ENCODE results near the gene WDR5. TPM values are rescaled to one million over a fixed set of nuclear protein-coding genes. Genes with fewer than 3 reads are reported as not detected.

The WDR5 gene
- total and polyA plus RNA-seq, 5 donors from 2014 or later = 11.4 to 19.3 (median 17.8) TPM

DNA sequence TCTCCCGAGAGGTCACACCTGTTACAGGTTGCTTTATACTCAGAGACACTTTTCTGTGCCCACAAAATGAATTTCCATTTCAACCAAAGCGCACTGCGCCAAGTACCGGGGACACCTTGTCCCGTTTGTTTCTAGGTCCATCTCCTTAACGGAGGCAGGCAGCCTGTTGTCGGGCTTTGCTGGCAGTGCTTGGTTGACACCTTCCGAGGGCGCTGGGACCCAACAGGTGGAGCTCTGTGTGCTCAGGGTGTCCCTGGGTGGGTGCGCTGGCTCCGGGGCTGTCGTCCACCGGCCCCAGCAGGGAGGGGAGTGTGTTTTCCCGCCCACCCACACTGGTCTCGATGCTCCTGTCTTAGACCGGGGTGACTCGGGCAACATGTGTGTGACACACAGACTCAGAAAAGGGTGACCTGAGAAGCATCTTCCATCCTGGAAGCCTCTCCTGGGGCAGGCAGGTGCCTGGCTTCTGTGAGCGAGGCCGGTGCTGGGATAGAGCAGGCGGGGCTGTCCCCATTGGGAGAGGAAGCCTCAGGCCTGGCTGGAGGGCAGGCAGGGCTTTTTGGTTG lies 20.0 kb downstream of the WDR5 start:
- Histone ChIP-seq H3K27me3 (ENCODE audit: control insufficient read depth, insufficient read depth, low read length) (no peaks in the 10 kb centered on the region), H3K4me1 (ENCODE audit: control insufficient read depth, insufficient read depth, low read length, poor library complexity, severe bottlenecking) (no peaks in the 10 kb centered on the region), H3K4me3 (ENCODE audit: low read depth, low read length) (no peak overlapping the region), H3K36me3 (ENCODE audit: control insufficient read depth, insufficient read depth, low read length) (peaks cover 54% of the 10 kb centered on the region), H3K9me3 (ENCODE audit: control insufficient read depth in 2 of 2, low read length in 2 of 2) (no peaks in the 10 kb centered on the region), H3K27ac (ENCODE audit: insufficient read depth, low read length, poor library complexity, severe bottlenecking) (no peak overlapping the region)
- H3K4me1 Mint-ChIP-seq = peaks cover 0 to under 1% (median 0%) of the 10 kb centered on the region in 4 donors
- H3K36me3 Mint-ChIP-seq = peaks cover 22% of the 10 kb centered on the region
- ATAC-seq (ENCODE audit: low read depth in 2 of 2) (no peak), DNase-seq (no peak)
- no peaks in the 10 kb centered on the region for H3K9me3 Mint-ChIP-seq
- H3K4me3 Mint-ChIP-seq = no peak overlapping the region
- no peak overlapping the region for H3K27ac Mint-ChIP-seq
- no peaks in the 10 kb centered on the region for H3K27me3 Mint-ChIP-seq

DNA sequence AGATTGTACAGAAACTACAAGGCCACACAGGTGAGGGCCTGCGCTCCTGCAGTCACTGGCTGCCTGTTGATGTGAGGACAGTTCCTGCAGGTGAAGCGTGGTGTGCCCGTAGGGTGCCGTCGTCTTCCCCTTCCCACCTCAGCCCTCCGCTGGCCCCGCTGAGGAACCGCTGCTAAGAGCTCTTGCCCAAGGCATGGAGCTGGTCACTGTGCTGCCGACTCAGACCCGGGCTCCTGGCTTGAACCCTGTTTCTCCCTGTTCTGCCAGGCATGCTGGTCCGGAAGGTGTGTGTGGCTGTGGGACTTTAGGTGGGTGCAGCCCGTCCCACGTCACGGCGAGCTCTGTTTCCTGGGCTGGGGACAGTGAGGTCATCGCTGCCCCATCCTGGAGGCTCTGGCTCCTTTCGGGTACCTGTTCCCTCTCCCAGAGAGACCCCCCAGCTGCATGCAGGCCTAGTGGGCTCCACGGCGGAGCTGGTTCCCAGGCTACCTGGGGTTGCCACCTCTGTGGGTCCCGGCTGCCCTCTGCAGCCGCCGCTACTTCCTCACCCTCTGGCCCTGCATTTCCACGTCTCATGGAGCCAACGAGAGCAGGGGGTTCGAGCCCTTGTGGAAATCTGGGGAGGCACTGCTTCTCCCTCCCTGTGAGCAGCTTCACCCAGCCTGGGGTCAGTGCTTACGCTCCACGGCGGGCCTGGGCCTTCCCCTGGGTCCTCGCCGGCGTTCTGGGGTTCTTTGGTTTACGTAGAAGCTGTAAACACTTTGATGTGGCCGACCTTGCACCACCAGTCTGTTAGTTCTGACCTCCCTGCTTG lies 20.9 kb downstream of the WDR5 start:
- Mint-ChIP-seq H3K27ac (no peak overlapping the region), H3K36me3 (peaks cover 16% of the 10 kb centered on the region), H3K4me1 (no peaks in the 10 kb centered on the region), H3K27me3 (no peaks in the 10 kb centered on the region), H3K4me3 (no peak overlapping the region), H3K9me3 (no peaks in the 10 kb centered on the region)
- Histone ChIP-seq H3K4me1 (ENCODE audit: control insufficient read depth, insufficient read depth, low read length, poor library complexity, severe bottlenecking) (no peaks in the 10 kb centered on the region), H3K4me3 (ENCODE audit: low read depth, low read length) (no peak overlapping the region), H3K27me3 (ENCODE audit: control insufficient read depth, insufficient read depth, low read length) (no peaks in the 10 kb centered on the region), H3K27ac (ENCODE audit: insufficient read depth, low read length, poor library complexity, severe bottlenecking) (no peak overlapping the region), H3K9me3 (ENCODE audit: control insufficient read depth in 2 of 2, low read length in 2 of 2) (no peaks in the 10 kb centered on the region), H3K36me3 (ENCODE audit: control insufficient read depth, insufficient read depth, low read length) (peaks cover 48% of the 10 kb centered on the region)
- ATAC-seq (ENCODE audit: low read depth in 2 of 2) = no peak
- DNase-seq = no peak

DNA sequence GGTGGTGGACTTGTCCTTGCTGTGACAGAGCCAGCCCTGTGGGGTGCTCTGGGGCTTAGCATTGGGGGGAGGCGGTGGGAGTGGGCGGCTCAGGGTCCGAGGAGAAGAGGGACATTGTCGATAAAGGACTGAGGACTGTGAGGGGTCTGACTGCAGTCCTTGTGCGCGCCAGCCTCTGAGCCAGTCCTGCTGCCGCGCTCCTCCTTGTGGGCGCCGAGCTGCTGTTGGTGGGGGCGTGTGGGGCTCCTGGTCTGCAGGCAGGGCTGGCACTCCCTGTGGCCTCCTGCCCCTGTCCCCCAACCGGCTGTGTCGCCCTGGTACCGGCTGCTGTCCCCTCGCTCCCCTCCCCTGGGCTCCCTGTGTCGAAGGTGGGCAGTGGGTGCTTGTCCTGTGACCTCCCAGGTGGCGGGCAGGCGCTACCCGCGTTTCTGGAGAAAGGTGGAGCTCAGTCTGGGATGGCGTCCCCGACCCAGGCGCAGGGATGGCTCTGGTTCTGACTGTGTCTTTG lies 21.6 kb downstream of the WDR5 start:
- Histone ChIP-seq H3K4me3 (ENCODE audit: low read depth, low read length) (no peak overlapping the region), H3K9me3 (ENCODE audit: control insufficient read depth in 2 of 2, low read length in 2 of 2) (no peaks in the 10 kb centered on the region), H3K36me3 (ENCODE audit: control insufficient read depth, insufficient read depth, low read length) (peaks cover 48% of the 10 kb centered on the region), H3K4me1 (ENCODE audit: control insufficient read depth, insufficient read depth, low read length, poor library complexity, severe bottlenecking) (no peaks in the 10 kb centered on the region), H3K27ac (ENCODE audit: insufficient read depth, low read length, poor library complexity, severe bottlenecking) (no peak overlapping the region), H3K27me3 (ENCODE audit: control insufficient read depth, insufficient read depth, low read length) (no peaks in the 10 kb centered on the region)
- Mint-ChIP-seq H3K4me3 (no peak overlapping the region), H3K36me3 (peaks cover 16% of the 10 kb centered on the region), H3K27me3 (no peaks in the 10 kb centered on the region), H3K9me3 (no peaks in the 10 kb centered on the region), H3K27ac (no peak overlapping the region), H3K4me1 (peaks cover 0 to 6% (median 0%) of the 10 kb centered on the region in 4 donors)
- no peak for ATAC-seq (ENCODE audit: low read depth in 2 of 2)
- no peak for DNase-seq

DNA sequence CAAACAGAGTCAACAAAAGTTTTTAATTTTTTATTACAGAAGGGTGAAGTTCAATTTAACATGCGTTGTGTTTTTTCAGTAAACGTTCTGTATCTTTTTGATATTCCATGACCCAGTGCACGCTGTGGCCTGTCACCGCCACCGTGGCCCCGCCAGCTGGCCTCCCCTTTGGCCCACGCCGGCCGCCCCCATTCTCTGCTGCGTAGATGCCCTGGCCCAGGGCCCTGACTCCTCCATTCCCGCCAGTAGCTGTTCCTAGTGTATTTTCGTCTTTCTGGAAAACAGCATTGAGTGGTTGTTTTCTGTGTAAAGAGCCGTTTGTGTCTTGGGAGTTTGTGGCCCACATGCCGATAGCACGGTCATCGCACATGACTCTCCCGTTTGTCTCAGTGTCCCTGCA lies 22.4 kb downstream of the WDR5 start:
- Histone ChIP-seq H3K27ac (ENCODE audit: insufficient read depth, low read length, poor library complexity, severe bottlenecking) (no peak overlapping the region), H3K36me3 (ENCODE audit: control insufficient read depth, insufficient read depth, low read length) (peaks cover 42% of the 10 kb centered on the region), H3K4me1 (ENCODE audit: control insufficient read depth, insufficient read depth, low read length, poor library complexity, severe bottlenecking) (peaks cover 7% of the 10 kb centered on the region), H3K9me3 (ENCODE audit: control insufficient read depth in 2 of 2, low read length in 2 of 2) (no peaks in the 10 kb centered on the region), H3K4me3 (ENCODE audit: low read depth, low read length) (no peak overlapping the region), H3K27me3 (ENCODE audit: control insufficient read depth, insufficient read depth, low read length) (no peaks in the 10 kb centered on the region)
- Mint-ChIP-seq H3K4me1 (peaks cover 0 to 9% (median 0%) of the 10 kb centered on the region in 4 donors), H3K27me3 (no peaks in the 10 kb centered on the region), H3K27ac (no peak overlapping the region), H3K9me3 (no peaks in the 10 kb centered on the region), H3K36me3 (peaks cover 16% of the 10 kb centered on the region), H3K4me3 (peak overlapping the region in 1 of 4 donors; percentile 0)
- ATAC-seq (ENCODE audit: low read depth in 2 of 2) = no peak
- DNase-seq = no peak

DNA sequence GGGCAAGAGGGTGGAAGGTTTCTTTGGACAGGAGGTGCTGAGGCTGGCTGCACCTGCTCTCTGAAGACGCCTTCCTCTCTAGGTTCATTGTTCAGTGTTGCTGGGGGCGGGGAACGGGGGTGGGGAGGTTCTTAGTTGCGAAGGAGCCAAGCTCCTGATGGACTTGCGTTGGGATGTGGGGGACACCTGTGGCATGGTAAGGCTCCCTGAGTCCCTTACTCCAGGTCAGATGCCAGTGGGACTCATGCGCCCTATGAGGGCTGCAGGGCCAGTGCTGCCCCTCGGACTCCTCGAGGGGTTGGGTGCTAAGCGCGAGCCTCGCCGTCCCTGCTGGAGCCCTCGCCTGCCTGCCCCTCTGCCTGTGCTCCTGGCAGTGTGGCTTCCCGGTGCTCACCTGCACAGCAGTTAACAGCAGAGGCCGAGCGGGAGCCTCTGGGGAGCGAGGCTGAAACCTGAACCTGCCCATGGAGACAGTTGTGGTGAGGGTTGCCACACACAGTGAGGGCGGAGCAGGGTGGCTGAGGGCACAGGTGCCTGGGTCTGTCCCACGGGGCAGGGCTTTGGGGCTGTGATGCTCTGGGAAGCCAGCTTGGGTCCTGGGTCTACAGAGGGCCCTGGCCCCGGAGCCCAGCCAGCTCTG lies 23.0 kb downstream of the WDR5 start:
- DNase-seq (no peak), ATAC-seq (ENCODE audit: low read depth in 2 of 2) (no peak)
- Histone ChIP-seq H3K27me3 (ENCODE audit: control insufficient read depth, insufficient read depth, low read length) (no peaks in the 10 kb centered on the region), H3K27ac (ENCODE audit: insufficient read depth, low read length, poor library complexity, severe bottlenecking) (no peak overlapping the region), H3K4me1 (ENCODE audit: control insufficient read depth, insufficient read depth, low read length, poor library complexity, severe bottlenecking) (peaks cover 11% of the 10 kb centered on the region), H3K9me3 (ENCODE audit: control insufficient read depth in 2 of 2, low read length in 2 of 2) (no peaks in the 10 kb centered on the region), H3K4me3 (ENCODE audit: low read depth, low read length) (no peak overlapping the region), H3K36me3 (ENCODE audit: control insufficient read depth, insufficient read depth, low read length) (peaks cover 42% of the 10 kb centered on the region)
- H3K36me3 Mint-ChIP-seq = peaks cover 16% of the 10 kb centered on the region
- no peaks in the 10 kb centered on the region for H3K27me3 Mint-ChIP-seq
- peaks cover 0 to 9% (median 3%) of the 10 kb centered on the region in 4 donors for H3K4me1 Mint-ChIP-seq
- H3K4me3 Mint-ChIP-seq = no peak overlapping the region
- no peak overlapping the region for H3K27ac Mint-ChIP-seq
- peaks cover 0 to 2% (median 0%) of the 10 kb centered on the region in 7 donors for H3K9me3 Mint-ChIP-seq

DNA sequence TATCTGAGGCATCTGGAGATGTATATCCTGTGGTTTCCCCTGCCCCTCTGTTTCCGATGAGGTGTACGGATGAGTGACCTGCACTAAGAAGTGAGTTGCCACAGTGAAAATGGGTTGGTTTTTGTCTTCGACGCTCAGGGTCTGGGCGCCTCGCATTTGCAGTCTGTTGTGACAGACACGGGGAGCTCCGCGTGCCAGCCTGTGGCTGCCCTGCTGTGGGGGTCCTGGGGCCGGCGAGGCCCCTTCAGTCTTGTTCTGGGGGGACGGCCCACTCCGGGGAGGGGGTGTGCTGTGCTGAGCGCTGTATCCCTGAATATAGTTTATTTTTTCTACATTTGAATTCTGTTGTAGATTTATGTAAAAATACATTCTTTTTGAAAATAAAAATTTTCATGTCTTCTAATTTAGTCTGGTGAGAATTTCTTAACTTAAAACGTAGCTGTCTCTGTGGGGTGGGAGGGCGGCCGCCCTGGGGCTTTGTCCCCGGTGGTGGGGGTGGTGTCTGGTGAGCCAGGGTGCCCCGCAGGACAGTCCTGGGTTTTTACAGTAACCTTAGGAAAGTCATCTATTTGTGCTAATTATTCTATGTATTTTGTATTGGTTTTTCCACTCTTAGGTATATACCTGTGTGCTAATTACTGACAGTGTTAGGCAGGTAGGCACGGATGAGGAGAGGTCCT lies 23.8 kb downstream of the WDR5 start:
- Mint-ChIP-seq H3K4me1 (peaks cover 0 to 9% (median 3%) of the 10 kb centered on the region in 4 donors), H3K27ac (no peak overlapping the region), H3K9me3 (peaks cover 0 to 2% (median 0%) of the 10 kb centered on the region in 7 donors), H3K27me3 (no peaks in the 10 kb centered on the region), H3K36me3 (peaks cover 16% of the 10 kb centered on the region), H3K4me3 (peak overlapping the region in 1 of 4 donors; percentile 57)
- peaks cover 11% of the 10 kb centered on the region for H3K4me1 ChIP-seq (ENCODE audit: control insufficient read depth, insufficient read depth, low read length, poor library complexity, severe bottlenecking)
- ATAC-seq (ENCODE audit: low read depth in 2 of 2) (no peak), DNase-seq (no peak)
- H3K4me3 ChIP-seq (ENCODE audit: low read depth, low read length) = no peak overlapping the region
- H3K27ac ChIP-seq (ENCODE audit: insufficient read depth, low read length, poor library complexity, severe bottlenecking) = no peak overlapping the region
- H3K36me3 ChIP-seq (ENCODE audit: control insufficient read depth, insufficient read depth, low read length) = peaks cover 34% of the 10 kb centered on the region
- H3K27me3 ChIP-seq (ENCODE audit: control insufficient read depth, insufficient read depth, low read length) = no peaks in the 10 kb centered on the region
- H3K9me3 ChIP-seq (ENCODE audit: control insufficient read depth in 2 of 2, low read length in 2 of 2) = no peaks in the 10 kb centered on the region

DNA sequence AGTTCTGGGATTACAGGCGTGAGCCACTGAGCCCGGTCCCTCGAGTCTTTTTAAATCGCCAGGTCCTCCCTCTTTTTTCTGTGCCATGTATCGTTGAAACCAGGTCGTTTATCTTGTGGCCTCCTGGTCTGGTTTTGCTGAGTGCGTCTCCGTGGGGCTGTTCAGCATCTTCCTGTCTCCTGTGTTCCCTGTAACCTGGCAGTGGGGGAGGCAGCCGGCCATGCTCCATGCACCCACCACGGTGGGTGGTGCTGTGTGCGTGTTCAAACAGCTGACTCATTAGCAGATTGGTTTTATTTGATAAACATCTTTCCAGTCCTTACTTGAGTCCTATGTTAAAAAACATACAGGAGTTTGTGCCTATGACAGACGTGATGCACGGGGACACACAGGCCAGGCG lies 25.8 kb downstream of the WDR5 start:
- Mint-ChIP-seq H3K27ac (peak overlapping the region; percentile 56 to 94 (median 78)), H3K4me3 (peak overlapping the region in 1 of 4 donors; percentile 74)
- H3K36me3 ChIP-seq (ENCODE audit: control insufficient read depth, insufficient read depth, low read length) = peaks cover 16% of the 10 kb centered on the region

More for the DNA sequence above, 25.8 kb downstream of the WDR5 start:
- H3K4me1 Mint-ChIP-seq = peaks cover 0 to 14% (median 3%) of the 10 kb centered on the region in 4 donors
- H3K4me1 ChIP-seq (ENCODE audit: control insufficient read depth, insufficient read depth, low read length, poor library complexity, severe bottlenecking) = peaks cover 11% of the 10 kb centered on the region
- no peaks in the 10 kb centered on the region for H3K27me3 Mint-ChIP-seq
- DNase-seq = no peak
- ATAC-seq (ENCODE audit: low read depth in 2 of 2) = no peak
- peaks cover 0 to 2% (median 0%) of the 10 kb centered on the region in 7 donors for H3K9me3 Mint-ChIP-seq
- H3K9me3 ChIP-seq (ENCODE audit: control insufficient read depth in 2 of 2, low read length in 2 of 2) = no peaks in the 10 kb centered on the region
- no peak overlapping the region for H3K4me3 ChIP-seq (ENCODE audit: low read depth, low read length)
- no peak overlapping the region for H3K27ac ChIP-seq (ENCODE audit: insufficient read depth, low read length, poor library complexity, severe bottlenecking)
- H3K27me3 ChIP-seq (ENCODE audit: control insufficient read depth, insufficient read depth, low read length) = no peaks in the 10 kb centered on the region
- peaks cover 12% of the 10 kb centered on the region for H3K36me3 Mint-ChIP-seq
